ENCODE results near the gene EFNB2. TPM values are rescaled to one million over a fixed set of nuclear protein-coding genes. Genes with fewer than 3 reads are reported as not detected.

EFNB2 gene
- total and polyA plus RNA-seq, 2 donors from 2014 or later, result 12.7 to 32.8 TPM

DNA sequence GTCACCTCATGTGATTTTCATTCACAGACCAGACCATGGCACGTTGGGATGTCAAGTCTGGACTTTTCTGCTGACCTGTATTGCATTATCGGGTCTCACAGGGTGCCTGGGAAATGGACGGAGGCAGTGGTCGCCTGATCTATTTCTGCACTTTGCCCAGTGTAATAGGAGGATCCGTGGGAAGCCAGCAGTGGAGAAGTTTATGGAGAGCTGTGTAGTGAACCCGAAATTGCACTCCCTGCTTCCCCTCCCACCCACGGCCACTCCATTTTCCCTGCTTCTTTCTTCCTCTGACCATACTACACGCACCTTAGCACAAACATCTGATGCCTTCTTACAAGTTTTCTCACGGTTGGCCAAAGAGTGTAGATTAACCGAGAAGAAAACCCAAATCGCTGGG, 16.9 kb downstream of the EFNB2 start:
- DNase-seq (peak in 4 of 5 donors; percentile 59 to 72 (median 69)), FAIRE-seq (no peak)
- TF ChIP-seq, protein P1, sequence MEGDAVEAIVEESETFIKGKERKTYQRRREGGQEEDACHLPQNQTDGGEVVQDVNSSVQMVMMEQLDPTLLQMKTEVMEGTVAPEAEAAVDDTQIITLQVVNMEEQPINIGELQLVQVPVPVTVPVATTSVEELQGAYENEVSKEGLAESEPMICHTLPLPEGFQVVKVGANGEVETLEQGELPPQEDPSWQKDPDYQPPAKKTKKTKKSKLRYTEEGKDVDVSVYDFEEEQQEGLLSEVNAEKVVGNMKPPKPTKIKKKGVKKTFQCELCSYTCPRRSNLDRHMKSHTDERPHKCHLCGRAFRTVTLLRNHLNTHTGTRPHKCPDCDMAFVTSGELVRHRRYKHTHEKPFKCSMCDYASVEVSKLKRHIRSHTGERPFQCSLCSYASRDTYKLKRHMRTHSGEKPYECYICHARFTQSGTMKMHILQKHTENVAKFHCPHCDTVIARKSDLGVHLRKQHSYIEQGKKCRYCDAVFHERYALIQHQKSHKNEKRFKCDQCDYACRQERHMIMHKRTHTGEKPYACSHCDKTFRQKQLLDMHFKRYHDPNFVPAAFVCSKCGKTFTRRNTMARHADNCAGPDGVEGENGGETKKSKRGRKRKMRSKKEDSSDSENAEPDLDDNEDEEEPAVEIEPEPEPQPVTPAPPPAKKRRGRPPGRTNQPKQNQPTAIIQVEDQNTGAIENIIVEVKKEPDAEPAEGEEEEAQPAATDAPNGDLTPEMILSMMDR (IDR thresholded peaks at IDR 0.05; ENCODE audit: borderline replicate concordance, extremely low read depth, insufficient read depth), result no peak

DNA sequence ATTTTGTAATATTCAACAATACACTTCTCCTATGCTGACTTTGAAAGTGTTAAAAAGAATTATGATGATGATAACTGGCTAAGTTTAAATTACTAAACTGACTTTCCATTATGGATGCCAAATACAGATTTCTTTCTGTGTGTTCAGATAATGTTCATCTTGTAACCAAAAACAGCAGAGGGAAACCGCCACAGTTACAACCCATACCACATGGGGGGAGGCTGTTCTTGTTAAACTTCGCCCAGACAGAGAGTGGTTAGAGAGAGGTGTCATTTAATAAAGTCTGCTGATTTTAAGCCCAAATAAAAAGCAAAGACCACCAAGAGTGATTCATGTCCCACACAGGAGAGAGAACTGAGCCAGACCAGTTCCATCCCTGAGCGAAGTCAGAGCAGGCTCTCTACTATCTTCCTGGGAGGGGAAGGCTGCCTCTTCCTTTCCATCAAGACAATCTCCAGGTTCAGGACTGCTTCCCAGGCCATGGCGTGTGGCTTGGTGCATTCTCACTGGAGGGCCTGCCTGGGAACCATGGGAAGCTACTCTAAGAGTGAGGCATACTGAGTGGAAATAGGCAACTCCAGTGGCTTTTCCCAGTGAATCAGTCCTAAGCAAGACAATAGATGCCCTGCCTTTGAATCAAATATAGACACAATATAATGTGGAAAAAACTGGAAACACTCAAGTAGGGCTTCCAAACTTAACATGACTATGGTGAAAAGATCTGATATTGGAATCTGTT, 18.2 kb downstream of the EFNB2 start:
- no peak for DNase-seq
- Histone ChIP-seq H3K27me3 (ENCODE audit: control insufficient read depth, insufficient read depth, low read length) (no peaks in the 10 kb centered on the region), H3K9ac (ENCODE audit: low read length in 3 of 3) (no peak overlapping the region), H3K9me3 (ENCODE audit: control insufficient read depth in 2 of 3, insufficient read depth in 1 of 3, low read length in 3 of 3) (no peaks in the 10 kb centered on the region), H3K4me3 (ENCODE audit: low read length in 3 of 3) (no peak overlapping the region), H3K36me3 (ENCODE audit: control insufficient read depth in 2 of 3, insufficient read depth in 3 of 3, low read length in 3 of 3) (no peaks in the 10 kb centered on the region), H3K4me1 (ENCODE audit: control insufficient read depth in 2 of 3, insufficient read depth in 2 of 3, low read depth in 1 of 3, low read length in 3 of 3) (peaks cover 0 to 3% (median 2%) of the 10 kb centered on the region in 3 donors), H3K27ac (ENCODE audit: low read depth in 2 of 2, low read length in 2 of 2) (no peak overlapping the region)
- intact Hi-C loops (cut with DNase I), result no loop called here
- TF ChIP-seq, protein P1 (IDR thresholded peaks at IDR 0.05; ENCODE audit: borderline replicate concordance, extremely low read depth, insufficient read depth), result no peak
- no peak for FAIRE-seq

More for the DNA sequence above, 16.9 kb downstream of the EFNB2 start:
- H3K9me3 ChIP-seq (ENCODE audit: control insufficient read depth in 2 of 3, insufficient read depth in 1 of 3, low read length in 3 of 3), result no peaks in the 10 kb centered on the region
- H3K27ac ChIP-seq (ENCODE audit: low read depth in 2 of 2, low read length in 2 of 2), result no peak overlapping the region
- no peaks in the 10 kb centered on the region for H3K36me3 ChIP-seq (ENCODE audit: control insufficient read depth in 2 of 3, insufficient read depth in 3 of 3, low read length in 3 of 3)
- H3K27me3 ChIP-seq (ENCODE audit: control insufficient read depth, insufficient read depth, low read length), result no peaks in the 10 kb centered on the region
- intact Hi-C loops (cut with DNase I), result no loop called here
- peaks cover 0 to 3% (median 2%) of the 10 kb centered on the region in 3 donors for H3K4me1 ChIP-seq (ENCODE audit: control insufficient read depth in 2 of 3, insufficient read depth in 2 of 3, low read depth in 1 of 3, low read length in 3 of 3)
- no peak overlapping the region for H3K9ac ChIP-seq (ENCODE audit: low read length in 3 of 3)
- H3K4me3 ChIP-seq (ENCODE audit: low read length in 3 of 3), result no peak overlapping the region

- Histone ChIP-seq H3K4me3 (ENCODE audit: low read length in 3 of 3) (no peak overlapping the region), H3K27me3 (ENCODE audit: control insufficient read depth, insufficient read depth, low read length) (no peaks in the 10 kb centered on the region), H3K9me3 (ENCODE audit: control insufficient read depth in 2 of 3, insufficient read depth in 1 of 3, low read length in 3 of 3) (no peaks in the 10 kb centered on the region), H3K27ac (ENCODE audit: low read depth in 2 of 2, low read length in 2 of 2) (no peak overlapping the region), H3K4me1 (ENCODE audit: control insufficient read depth in 2 of 3, insufficient read depth in 2 of 3, low read depth in 1 of 3, low read length in 3 of 3) (peaks cover 0 to 3% (median 2%) of the 10 kb centered on the region in 3 donors), H3K9ac (ENCODE audit: low read length in 3 of 3) (no peak overlapping the region), H3K36me3 (ENCODE audit: control insufficient read depth in 2 of 3, insufficient read depth in 3 of 3, low read length in 3 of 3) (no peaks in the 10 kb centered on the region)
- DNase-seq (peak in 1 of 5 donors; percentile 57), FAIRE-seq (no peak)
- intact Hi-C loops (cut with DNase I), result no loop called here
- TF ChIP-seq, protein P1 (IDR thresholded peaks at IDR 0.05; ENCODE audit: borderline replicate concordance, extremely low read depth, insufficient read depth), result no peak
Measured at GRCh38 chr13:106515635-106516254, 19.7 kb downstream of the EFNB2 start.
